Stimulated activated CD8-positive, alpha-beta memory T cell treated with anti-CD3 and anti-CD28 coated beads, Interleukin-15, amount 100 ng/mL, for 4 hours (primary cell): ENCODE data around the gene PUM2.

Source experiments
- DNase-seq, 2 donors: peaks; one replicate each; pipeline ENCODE4 v3.0.0-alpha.2; 2020; ENCODE audit warnings: low read depth in 2 of 2

The PUM2 gene

GRCh38 chr2:20218331-20219320 is 132.0 kb downstream of the PUM2 start:
- DNase-seq: no peak

DNA sequence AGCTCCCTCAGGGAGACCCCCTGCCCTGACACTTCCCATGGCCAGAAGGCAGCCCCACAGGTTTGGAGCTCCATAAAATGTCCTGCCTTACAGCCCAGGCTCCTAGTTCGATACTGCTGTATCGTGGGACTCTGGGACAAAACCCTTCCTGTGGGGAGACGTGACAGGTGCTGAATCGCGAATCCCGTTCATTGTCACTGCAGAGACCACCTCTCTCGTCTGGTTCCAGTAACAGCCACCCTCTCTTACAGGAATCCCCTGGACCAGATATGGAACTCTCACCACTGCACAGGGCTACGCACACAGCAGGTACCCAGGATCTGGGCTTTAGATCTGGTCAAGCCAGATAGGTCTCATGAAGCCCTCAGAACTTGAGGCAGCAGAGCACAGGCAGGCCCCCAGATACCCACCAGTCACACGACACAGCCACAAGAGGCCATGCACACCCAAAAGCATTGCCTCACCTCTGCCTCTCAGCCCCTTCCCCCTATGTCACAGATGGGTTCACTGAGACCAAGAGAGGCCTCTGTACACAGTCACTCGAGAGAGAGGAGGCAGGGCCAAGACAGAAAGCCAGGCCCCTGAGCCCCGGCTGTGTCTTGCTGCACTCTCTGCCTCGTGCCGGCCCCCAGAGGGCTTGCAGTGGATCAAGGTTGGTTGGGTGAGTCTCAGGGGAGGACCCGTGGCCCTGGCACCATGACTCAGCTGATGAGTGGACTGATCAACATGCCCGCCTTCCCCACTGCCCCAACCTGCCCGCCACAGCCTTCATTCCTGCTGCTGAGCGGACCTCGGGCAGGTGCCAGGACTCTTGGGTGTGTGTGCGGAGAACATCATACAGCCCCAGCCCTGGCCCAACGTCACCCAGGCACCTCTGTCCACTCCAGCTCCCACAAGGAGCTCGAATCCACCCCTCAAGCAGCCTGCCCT is 133.3 kb downstream of the PUM2 start:
- DNase-seq: no peak

DNA sequence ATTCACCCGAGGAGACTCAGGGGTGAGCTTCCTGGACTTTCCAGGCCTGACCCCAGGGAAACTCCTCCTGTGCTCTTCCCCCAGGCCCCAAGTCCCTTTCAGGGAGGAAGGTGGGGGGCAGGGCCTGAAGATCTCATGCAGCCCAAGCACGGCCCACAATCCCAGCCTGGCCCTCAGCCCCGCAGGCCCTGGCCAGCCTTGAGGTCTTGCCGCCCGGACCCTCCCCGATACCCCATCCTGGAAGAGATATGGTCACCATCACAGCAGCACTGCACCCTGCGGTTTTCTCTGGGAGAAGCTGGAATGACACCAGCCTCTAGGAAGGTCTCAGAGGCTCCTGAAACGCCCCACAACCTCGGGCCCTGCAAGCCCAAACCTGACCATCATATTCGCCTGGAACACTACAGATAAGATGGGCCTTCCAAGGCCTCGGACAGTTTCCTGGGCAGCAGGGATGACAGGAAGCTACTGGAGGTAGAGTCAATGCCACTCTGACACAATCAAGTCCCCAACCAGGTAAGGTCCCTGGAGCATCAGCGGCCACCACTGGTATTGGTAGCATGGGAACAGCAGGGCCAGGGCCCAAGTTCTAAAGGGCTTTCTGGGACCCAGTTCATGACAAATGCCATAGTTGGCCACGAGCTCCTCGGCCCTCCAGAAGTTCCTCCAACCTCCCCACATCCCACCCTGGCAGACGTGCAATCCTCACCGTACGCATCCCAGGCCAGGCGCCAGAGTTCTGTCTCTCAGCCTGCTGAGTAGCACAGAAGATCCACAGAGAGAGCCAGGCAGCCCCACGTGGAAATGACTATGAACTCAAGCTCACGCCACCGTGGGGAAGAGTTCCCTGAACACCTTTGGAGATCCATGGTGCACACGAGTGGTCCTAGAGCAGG is 134.3 kb downstream of the PUM2 start:
- DNase-seq: no peak

DNA sequence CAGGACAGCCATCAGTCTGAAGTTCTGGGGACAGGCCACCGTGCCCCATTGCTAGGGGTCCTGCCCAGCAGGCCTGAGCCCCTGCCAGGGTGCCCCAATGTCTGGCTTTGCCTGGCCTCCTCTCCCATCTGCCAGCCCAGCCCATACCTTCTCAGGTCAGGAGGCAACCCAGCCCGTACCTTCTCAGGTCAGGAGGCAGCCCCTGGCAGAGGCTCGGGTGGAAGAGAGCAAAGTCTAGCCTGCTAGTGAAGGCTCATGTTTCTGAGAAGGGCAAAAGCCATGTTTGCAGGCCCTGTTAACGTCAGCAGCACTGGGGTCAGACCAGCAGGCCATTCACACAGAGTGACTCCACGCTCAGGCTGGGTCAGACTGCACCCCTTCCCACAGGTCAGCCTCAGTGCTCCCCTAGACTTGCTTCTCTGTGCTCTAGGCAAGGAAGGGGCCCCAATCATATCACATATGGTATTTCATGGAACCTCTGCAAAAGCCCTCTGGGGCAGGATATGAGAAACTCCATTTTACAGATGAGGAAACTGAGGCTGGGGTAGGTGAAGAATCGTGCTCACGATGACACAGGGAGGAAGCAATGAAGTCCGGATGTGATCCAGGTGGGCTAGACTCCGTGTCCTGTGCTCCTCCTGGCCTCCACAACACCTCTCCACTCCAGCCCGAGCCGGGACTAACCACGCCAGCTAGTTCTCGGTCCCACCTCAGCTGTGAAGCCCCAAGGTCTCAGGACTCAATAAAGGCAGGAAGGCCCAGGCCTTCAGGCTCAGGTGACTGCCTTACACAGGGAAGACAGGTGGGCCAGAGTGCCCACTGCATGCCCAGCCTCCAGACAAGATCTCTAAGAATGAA is 135.2 kb downstream of the PUM2 start:
- DNase-seq: no peak

- no peak for DNase-seq
Measured at GRCh38 chr2:20214566-20215182, 136.0 kb downstream of the PUM2 start.

GRCh38 chr2:20213651-20214565 is 136.7 kb downstream of the PUM2 start:
- DNase-seq: no peak

DNA sequence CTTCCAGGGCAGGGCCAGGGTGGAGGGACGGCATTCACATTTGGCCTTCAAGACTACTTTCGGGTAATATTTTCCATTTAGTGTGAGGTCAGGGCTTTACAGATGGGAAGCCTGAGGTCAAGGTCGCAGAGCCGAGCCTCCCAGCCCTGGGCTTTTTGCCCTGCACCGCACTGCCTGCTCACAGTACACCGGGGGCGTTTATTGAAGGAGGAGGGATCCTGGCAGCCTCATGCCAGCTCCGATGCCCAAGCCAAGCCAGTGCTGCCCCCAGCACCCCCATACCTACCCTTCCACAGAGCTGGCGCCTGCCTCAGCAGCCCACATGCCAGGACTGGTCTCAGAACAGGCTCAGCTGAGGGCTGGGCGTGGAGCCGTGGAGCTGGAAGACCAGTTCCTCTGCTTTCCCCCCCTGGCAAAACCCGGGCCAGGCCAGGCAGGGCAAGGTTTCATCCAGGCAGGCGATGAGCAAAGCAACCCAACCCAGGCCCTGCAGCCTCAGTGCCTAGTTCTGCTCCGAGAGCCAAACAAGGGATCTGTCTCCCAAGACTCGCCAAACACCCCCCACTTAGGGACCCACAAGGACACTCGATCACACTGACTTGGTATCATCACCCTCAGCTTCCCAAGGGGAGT is 137.7 kb downstream of the PUM2 start:
- DNase-seq: no peak

DNA sequence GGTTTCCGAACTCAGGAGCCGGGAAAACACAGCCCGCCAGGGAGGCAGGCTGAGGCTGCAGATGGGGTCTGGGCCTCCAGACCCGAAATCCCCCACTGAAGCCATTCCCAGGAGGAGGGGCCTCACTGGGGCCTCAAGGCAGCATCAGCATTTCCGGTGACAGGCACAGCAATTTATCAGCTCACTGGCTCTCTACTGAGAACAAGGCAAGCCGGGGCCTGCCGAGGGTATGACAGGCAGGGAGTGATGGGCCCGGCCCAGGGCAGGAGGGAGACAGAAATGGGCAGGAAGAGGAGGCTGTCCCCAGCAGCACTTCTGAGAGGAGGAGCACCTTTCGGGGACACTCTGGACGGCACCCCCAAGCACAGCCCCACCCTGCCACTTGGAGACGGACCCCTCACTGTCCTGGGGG is 138.2 kb downstream of the PUM2 start:
- DNase-seq: no peak

- DNase-seq: no peak
Measured at GRCh38 chr2:20211860-20212458, 138.7 kb downstream of the PUM2 start.

GRCh38 chr2:20211420-20211819 is 139.2 kb downstream of the PUM2 start:
- no peak for DNase-seq

- DNase-seq: no peak
Measured at GRCh38 chr2:20210462-20210861, 140.2 kb downstream of the PUM2 start.

GRCh38 chr2:20209373-20210109 is 141.1 kb downstream of the PUM2 start:
- DNase-seq: no peak

- no peak for DNase-seq
Measured at GRCh38 chr2:20208476-20208859, 142.2 kb downstream of the PUM2 start.

GRCh38 chr2:20207051-20207450 is 143.6 kb downstream of the PUM2 start:
- no peak for DNase-seq

DNA sequence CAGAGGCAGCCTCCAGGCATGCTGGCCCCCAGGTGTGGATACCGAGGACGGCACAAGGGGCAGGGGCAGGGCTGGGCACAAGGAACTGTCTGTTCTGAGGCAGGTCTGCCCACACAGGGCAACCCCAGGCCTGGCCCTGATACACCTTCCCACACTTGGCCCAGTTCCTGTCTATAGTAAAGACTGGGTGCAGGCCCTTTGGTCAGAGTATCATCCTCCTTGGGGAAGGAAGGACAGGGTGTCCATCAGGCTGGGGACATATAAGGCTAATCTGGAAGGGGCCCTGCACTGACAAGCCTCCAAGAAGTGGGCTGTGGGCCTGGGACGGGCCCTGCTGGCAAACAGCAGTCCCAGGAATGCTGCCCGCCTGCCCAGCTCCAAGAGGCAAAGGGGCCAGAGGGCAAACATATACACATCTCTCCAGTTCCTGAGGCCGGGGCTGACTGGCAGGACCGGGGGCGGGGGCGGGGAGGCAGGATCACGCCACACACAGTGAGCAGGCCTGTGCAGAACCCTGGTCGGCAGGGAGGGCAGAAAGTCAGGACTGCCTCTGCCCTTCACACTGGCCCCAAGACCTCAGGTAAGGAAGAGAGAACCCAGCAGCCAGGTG is 144.6 kb downstream of the PUM2 start:
- DNase-seq: no peak

GRCh38 chr2:20205069-20205468 is 145.6 kb downstream of the PUM2 start:
- DNase-seq: no peak
